ENCODE results near the gene OR51M1.

Gene OR51M1, protein sequence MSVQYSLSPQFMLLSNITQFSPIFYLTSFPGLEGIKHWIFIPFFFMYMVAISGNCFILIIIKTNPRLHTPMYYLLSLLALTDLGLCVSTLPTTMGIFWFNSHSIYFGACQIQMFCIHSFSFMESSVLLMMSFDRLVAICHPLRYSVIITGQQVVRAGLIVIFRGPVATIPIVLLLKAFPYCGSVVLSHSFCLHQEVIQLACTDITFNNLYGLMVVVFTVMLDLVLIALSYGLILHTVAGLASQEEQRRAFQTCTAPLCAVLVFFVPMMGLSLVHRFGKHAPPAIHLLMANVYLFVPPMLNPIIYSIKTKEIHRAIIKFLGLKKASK

DNA sequence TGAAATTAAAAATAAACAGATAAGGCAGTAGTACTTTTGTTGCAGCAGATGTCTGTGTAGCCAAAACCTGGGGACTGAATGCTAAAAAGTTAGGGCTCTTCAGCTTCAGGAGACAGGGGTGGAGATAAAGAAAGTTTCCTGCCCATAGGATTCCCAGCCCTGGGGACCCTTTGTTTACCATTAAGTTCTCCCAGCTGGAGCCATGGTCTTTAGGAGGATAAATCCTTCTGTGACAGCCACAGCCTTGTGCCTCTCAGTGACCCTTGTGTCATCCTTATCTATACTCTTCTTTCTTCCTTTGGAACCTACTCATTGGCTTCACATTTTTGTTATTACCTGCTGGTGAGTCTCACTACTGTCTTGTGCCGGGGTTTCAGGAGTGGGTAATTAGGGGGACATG is at the start of gene OR51M1:
TSS of gene OR51M1 (plus strand) at position 237 of the 400 bp plus-strand sequence. CDS start 5,587 bp downstream, outside the sequence.
- TF ChIP-seq GATA2 (IDR thresholded peaks at IDR 0.05; ENCODE audit: low read depth, low read length) = no peak
- TF ChIP-seq GATA3 (IDR thresholded peaks at IDR 0.05; ENCODE audit: low read depth, low read length) = no peak

- TF ChIP-seq GATA2 (IDR thresholded peaks at IDR 0.05; ENCODE audit: low read depth, low read length) = no peak
- TF ChIP-seq GATA3 (IDR thresholded peaks at IDR 0.05; ENCODE audit: low read depth, low read length) = no peak
These were observed 48.4 kb upstream of the OR51M1 start for GRCh38 chr11:5335170-5335569.

DNA sequence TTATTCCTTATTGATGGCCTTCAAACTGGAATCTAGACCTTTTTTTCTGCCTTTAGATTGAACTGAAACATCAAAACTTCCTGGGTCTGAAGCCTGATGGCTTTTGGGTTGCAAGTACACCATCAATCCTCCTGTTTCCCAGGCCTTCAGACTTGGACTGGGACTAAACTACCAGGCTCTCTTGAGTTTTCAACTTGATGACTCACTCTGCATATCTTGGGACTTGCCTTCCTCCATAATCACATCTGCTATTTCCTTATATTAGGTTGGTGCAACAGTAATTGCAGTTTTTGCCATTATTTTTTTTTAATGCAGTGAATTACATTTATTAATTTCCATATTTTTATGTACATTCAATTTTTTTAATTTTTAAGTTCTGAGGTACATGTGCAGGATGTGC is 47.3 kb upstream of the OR51M1 start:
- TF ChIP-seq GATA3 (IDR thresholded peaks at IDR 0.05; ENCODE audit: low read depth, low read length) = no peak
- no peak for TF ChIP-seq GATA2 (IDR thresholded peaks at IDR 0.05; ENCODE audit: low read depth, low read length)

DNA sequence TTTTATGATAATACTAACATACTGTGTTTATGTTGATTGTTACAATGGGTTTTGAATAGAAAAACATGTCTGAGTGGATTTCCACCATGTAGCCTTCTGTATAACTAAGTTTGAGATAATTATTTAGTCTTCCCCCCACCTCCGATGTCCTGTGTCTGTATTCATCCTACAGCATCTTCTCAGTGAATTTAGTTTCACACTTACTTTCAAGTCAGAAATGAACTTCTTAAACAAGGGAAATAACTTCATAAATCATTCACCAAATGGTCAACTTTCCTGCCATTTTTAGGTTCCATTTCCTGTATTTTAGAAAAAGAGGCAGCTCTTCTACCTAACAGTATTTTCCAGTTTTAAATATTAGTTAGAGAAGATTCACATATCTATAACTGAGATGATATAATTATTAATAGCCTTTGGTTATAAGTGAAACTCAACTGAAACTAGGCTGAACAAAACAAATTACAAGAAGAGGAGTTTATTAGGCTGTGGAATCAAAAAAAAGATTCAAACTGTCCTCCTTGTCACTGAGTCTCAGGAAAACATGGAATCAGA is 43.8 kb upstream of the OR51M1 start:
- TF ChIP-seq GATA3 (IDR thresholded peaks at IDR 0.05; ENCODE audit: low read depth, low read length) (no peak), GATA2 (IDR thresholded peaks at IDR 0.05; ENCODE audit: low read depth, low read length) (no peak)

- TF ChIP-seq GATA3 (IDR thresholded peaks at IDR 0.05; ENCODE audit: low read depth, low read length) = no peak
- no peak for TF ChIP-seq GATA2 (IDR thresholded peaks at IDR 0.05; ENCODE audit: low read depth, low read length)
These were observed 39.9 kb upstream of the OR51M1 start, which contains the start of gene OR51B5 for GRCh38 chr11:5343474-5344335. Gene OR51B5, minus strand, starts transcription at chr11:5343524. Its CDS starts 0 bp downstream, at chr11:5343524.

- TF ChIP-seq GATA2 (IDR thresholded peaks at IDR 0.05; ENCODE audit: low read depth, low read length) = no peak
- no peak for TF ChIP-seq GATA3 (IDR thresholded peaks at IDR 0.05; ENCODE audit: low read depth, low read length)
These were observed 37.8 kb upstream of the OR51M1 start for GRCh38 chr11:5345831-5346230.

DNA sequence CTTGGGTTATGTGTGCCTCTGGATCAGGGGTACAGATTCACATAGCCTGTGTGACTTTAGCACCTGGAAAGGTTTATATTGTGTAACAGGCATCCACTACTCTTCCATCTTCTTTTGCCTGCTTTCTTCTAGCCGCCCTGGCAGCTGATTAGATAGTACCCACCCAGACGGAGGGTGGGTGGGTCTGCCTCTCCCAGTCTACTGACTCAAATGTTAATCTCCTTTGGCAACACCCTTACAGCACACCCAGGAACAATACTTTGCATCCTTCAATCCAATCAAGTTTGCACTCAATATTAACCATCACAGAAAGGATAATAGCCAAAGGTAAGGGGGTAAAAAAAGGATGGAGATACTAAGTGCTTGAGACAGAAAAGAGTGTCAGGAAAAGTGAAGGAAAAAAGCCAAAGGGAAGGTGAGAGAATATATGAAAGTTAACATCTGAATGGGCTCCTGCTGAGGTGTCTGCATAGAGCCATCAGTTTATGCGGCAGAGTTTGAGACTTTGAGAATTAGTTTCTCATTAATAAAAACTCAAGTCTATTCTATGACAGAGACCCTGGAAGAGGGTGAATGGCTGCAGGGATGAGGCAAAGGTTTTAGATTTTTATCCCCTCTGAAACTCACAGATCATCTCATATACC is 34.9 kb upstream of the OR51M1 start:
- no peak for TF ChIP-seq GATA3 (IDR thresholded peaks at IDR 0.05; ENCODE audit: low read depth, low read length)
- TF ChIP-seq GATA2 (IDR thresholded peaks at IDR 0.05; ENCODE audit: low read depth, low read length) = no peak

GRCh38 chr11:5349550-5349949 is 34.1 kb upstream of the OR51M1 start:
- TF ChIP-seq GATA3 (IDR thresholded peaks at IDR 0.05; ENCODE audit: low read depth, low read length) = no peak
- no peak for TF ChIP-seq GATA2 (IDR thresholded peaks at IDR 0.05; ENCODE audit: low read depth, low read length)

DNA sequence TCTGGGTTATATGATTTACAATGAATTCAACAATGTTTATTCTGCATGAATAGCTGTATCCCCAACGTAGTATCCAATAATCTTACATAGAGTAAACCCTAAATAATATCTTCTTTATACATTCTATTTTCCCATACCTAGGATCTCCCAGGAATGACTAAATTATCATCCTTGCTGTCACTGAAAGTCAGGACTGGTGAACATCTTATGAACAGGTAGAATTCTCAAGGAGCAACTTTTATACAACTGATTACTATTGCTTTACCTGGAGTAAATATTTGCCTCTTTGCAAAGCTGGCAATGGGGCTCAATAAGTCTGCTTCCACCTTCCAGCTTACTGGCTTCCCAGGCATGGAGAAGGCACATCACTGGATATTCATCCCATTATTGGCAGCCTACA is 32.4 kb upstream of the OR51M1 start, which contains the start of gene OR51B6:
TSS of gene OR51B6 (plus strand) at position 301 of the 400 bp plus-strand sequence. CDS start at position 301, 0 bp downstream.
- no peak for TF ChIP-seq GATA2 (IDR thresholded peaks at IDR 0.05; ENCODE audit: low read depth, low read length)
- no peak for TF ChIP-seq GATA3 (IDR thresholded peaks at IDR 0.05; ENCODE audit: low read depth, low read length)

DNA sequence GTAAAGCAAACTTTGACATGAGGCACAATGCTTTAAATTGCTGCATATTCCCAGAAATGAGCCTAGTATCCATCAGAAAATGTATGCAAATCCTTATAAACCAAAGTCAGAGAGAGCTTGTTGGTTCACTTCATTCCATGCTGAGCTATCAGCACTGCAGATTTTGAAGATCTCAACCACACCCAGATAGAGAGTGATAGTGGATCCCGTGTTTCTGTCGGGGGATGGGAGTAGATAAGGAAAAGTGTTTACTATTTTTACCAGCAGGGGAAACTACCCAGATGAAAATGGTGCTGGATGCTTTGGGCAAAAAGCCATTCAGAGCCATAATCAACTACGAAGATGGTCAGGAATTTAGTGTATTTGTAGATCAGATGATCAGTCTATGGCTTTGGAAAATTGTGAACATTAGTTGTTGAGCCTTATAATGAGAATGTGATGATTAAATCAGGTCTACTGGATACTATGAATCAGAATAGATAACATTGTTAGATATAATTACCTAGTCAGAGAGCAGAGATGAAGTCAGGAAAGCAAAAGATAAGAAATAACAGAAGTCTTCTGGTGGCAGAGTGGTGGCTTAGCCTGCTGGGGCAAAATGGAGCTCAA is 21.5 kb upstream of the OR51M1 start:
- TF ChIP-seq GATA3 (IDR thresholded peaks at IDR 0.05; ENCODE audit: low read depth, low read length) (no peak), GATA2 (IDR thresholded peaks at IDR 0.05; ENCODE audit: low read depth, low read length) (no peak)

- TF ChIP-seq GATA3 (IDR thresholded peaks at IDR 0.05; ENCODE audit: low read depth, low read length) = no peak
- no peak for TF ChIP-seq GATA2 (IDR thresholded peaks at IDR 0.05; ENCODE audit: low read depth, low read length)
These were observed 19.9 kb upstream of the OR51M1 start for GRCh38 chr11:5363679-5364078.

GRCh38 chr11:5364214-5364613 is 19.4 kb upstream of the OR51M1 start:
- no peak for TF ChIP-seq GATA2 (IDR thresholded peaks at IDR 0.05; ENCODE audit: low read depth, low read length)

DNA sequence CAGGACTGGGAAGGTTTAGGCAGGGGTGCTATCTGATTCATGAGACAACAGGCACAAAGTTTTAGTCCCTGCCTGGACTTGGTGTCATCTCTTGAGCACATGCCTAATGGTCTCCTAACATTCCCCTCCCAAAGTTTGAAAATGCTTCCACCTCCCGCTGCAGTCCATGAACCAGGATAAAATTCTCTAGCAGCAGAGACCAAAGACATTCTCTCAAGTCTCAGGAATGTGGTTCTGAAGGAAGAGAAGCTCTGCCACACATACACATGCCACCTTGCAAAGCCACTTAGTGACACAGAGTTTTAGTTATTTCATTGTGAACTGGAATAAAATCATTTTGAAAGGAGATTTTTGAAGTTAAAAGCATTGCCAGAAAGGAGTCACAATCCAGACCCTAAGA is 16.8 kb upstream of the OR51M1 start:
- TF ChIP-seq GATA2 (IDR thresholded peaks at IDR 0.05; ENCODE audit: low read depth, low read length) (no peak), GATA3 (IDR thresholded peaks at IDR 0.05; ENCODE audit: low read depth, low read length) (no peak)
